GM18507 (cell line): ENCODE measurements around the gene BCAN.
A peak's percentile ranks its signal among the peaks of the same experiment; 100 is the strongest.
"Not testable (repeated sequence)": the region's sequence is repeated elsewhere in the genome, so short reads cannot be mapped to it uniquely, and the experiment has no call there.

ENCODE experiments used
- DNase-seq: peaks from one replicate; pipeline ENCODE4 v3.0.0; 2011; ENCODE audit warnings: low read depth; ENCODE audit not compliant: insufficient read length; ENCODE audit errors: extremely low spot score
- FAIRE-seq: peaks from 2 replicates; lab custom pipeline; 2011; peaks lifted over from hg19 to GRCh38; lab: Jason Lieb, UNC

The BCAN gene

GRCh38 chr1:156641761-156642264 lies at the start of gene BCAN:
Gene BCAN, plus strand, starts transcription at chr1:156642117. Its CDS starts 3,938 bp downstream, at chr1:156646055.
- no peak for DNase-seq
- FAIRE-seq, result no peak

- FAIRE-seq (no peak), DNase-seq (no peak)
Observed at GRCh38 chr1:156592158-156592909, 49.6 kb upstream of the BCAN start.

DNA sequence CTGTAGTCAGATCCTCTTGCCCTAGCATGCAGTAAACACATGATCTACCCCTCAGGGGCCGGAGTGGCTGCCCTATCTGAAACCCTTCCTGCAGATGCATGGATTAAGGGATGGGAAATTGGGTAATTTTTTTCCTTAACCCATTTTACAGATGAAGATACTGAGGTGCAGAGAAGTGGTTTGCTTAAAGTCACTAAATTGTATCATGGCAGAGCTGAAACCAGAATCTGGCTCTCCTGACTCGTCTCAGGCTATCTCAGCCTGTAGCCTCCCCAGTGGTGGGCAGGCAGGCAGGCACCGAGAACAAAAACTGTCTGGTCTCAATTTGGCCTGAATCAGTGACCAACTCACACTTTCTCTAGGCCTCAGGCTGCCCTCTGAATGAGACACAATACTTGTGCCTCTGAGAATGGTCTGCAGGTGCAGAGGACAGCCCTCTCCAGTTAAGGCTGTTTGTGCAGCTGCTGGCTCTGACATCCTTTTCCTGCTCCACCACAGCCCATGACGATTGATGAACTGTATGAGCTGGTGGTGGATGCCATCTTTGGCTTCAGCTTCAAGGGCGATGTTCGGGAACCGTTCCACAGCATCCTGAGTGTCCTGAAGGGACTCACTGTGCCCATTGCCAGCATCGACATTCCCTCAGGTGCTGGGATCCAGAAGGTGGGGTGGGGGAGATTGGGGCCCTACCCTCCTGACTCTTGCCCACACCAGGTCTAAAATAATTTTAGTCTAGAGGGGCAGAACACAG lies 48.8 kb upstream of the BCAN start:
- no peak for FAIRE-seq
- no peak for DNase-seq

- DNase-seq, result no peak
Observed at GRCh38 chr1:156593661-156593989, 48.3 kb upstream of the BCAN start.

GRCh38 chr1:156594190-156594589 lies 47.7 kb upstream of the BCAN start:
- FAIRE-seq, result no peak
- DNase-seq, result no peak

More at GRCh38 chr1:156593661-156593989, 48.3 kb upstream of the BCAN start:
- no peak for FAIRE-seq

DNA sequence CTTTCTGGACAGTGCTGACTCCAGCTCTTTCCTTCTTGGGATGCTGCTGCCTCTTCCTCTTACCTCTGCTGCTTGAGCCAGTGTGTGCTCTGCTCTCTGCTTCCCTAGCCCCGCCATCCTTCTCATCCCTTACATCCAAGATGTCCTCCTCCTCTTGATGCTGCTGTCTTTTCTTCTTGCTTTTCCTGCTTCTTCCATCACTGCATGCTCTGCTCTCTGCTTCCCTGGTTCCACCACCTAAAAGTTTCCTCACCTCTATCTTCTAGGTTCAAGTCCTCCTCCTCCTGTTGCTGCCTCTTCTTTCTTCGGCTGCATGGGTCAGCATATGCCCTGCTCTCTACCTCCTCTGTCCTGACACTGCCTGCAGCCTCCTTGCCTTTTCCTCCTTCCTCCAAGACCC lies 46.9 kb upstream of the BCAN start:
- no peak for FAIRE-seq
- DNase-seq, result no peak

- FAIRE-seq, result no peak
- DNase-seq, result no peak
Observed at GRCh38 chr1:156596426-156596825, 45.5 kb upstream of the BCAN start.

GRCh38 chr1:156598125-156598524 lies 43.8 kb upstream of the BCAN start:
- FAIRE-seq, result no peak

GRCh38 chr1:156598731-156599432 lies 43.0 kb upstream of the BCAN start:
- DNase-seq, result no peak
- no peak for FAIRE-seq

More at GRCh38 chr1:156598125-156598524, 43.8 kb upstream of the BCAN start:
- DNase-seq, result no peak

- no peak for DNase-seq
- FAIRE-seq, result peak; percentile 62
Observed at GRCh38 chr1:156599811-156600210, 42.1 kb upstream of the BCAN start.

GRCh38 chr1:156600733-156601121 lies 41.2 kb upstream of the BCAN start:
- DNase-seq (no peak), FAIRE-seq (no peak)

GRCh38 chr1:156601122-156601830 lies 40.6 kb upstream of the BCAN start, which contains the start of gene GPATCH4:
Gene GPATCH4, minus strand, starts transcription at chr1:156601479.
- DNase-seq (no peak), FAIRE-seq (peak; percentile 72)

- no peak for DNase-seq
- FAIRE-seq, result peak; percentile 33
Observed at GRCh38 chr1:156601892-156602291, 40.0 kb upstream of the BCAN start.

GRCh38 chr1:156602557-156602993 lies 39.3 kb upstream of the BCAN start:
- FAIRE-seq, result no peak

GRCh38 chr1:156607344-156607743 lies 34.6 kb upstream of the BCAN start:
- not testable (repeated sequence) for DNase-seq, FAIRE-seq

More at GRCh38 chr1:156602557-156602993, 39.3 kb upstream of the BCAN start:
- DNase-seq, result no peak

GRCh38 chr1:156608036-156608674 lies 33.8 kb upstream of the BCAN start:
- peak; percentile 90 for FAIRE-seq
- no peak for DNase-seq

DNA sequence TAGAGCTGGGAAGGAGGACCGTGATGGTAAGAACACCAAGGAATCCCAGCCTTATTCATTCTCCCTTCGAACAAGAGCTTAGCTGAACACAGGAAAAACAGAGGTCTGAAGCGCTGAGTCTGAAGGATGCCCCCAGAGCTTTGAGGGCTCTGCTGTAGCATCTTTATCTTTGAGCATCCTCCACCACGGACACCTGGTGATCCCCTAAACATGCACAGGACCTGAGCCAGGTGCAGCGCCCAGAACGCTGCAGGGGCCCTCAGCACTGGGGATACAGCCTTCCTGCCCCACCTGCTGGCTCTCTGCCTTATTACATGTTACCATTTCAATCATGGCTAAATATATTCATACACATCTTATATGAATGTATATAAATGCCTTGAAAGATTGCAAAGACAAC lies 32.9 kb upstream of the BCAN start:
- peak; percentile 71 for FAIRE-seq
- DNase-seq, result no peak

DNA sequence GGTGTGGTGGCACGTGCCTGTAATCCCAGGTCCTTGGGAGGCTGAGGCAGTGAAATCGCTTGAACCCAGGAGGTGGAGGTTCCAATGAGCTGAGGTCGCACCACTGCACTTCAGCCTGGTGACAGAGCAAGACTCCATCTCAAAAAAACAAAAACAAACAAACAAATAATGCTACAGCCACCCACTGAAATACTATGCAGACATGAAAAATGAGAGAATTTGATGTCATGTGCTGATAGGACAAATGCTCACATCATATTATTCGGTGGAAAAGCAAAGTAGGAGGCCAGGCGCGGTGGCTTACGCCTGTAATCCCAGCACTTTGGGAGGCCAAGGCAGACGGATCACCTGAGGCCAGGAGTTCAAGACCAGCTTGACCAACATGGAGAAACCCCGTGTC lies 31.8 kb upstream of the BCAN start:
- not testable (repeated sequence) for FAIRE-seq, DNase-seq

GRCh38 chr1:156612666-156613065 lies 29.3 kb upstream of the BCAN start:
- FAIRE-seq, result no peak
- DNase-seq, result no peak
